Activated CD4-positive, alpha-beta T cell treated with anti-CD3 and anti-CD28 coated beads, Interleukin-2, amount 10 ng/mL, durations not matched to agents 7 days and 5 days (primary cell): ENCODE data around the gene TMOD4. TPM values are rescaled to one million over a fixed set of nuclear protein-coding genes. Genes with fewer than 3 reads are reported as not detected.

Experiments used
- CTCF ChIA-PET: fragments of 350-600 bp; sonication (Branson Sonifier 250); formaldehyde crosslinking; loops from one replicate; lab custom pipeline; 2021; ENCODE audit warnings: antibody characterized with exemption; lab: Charles Lee
- POLR2A ChIA-PET: fragments of 350-600 bp; sonication (Branson Sonifier 250); formaldehyde crosslinking; loops from one replicate; lab custom pipeline; 2021; ENCODE audit warnings: antibody characterized with exemption; lab: Charles Lee
- DNase-seq: peaks from one replicate; pipeline ENCODE4 v3.0.0-alpha.2; 2020
- H3K27ac Mint-ChIP-seq: one replicate; pipeline ENCODE4 v1.8.0; 2021; ENCODE audit warnings: mild to moderate bottlenecking, moderate library complexity, mixed read lengths
- H3K27me3 Mint-ChIP-seq: one replicate; pipeline ENCODE4 v1.8.0; 2021; ENCODE audit warnings: mixed read lengths
- H3K36me3 Mint-ChIP-seq: one replicate; pipeline ENCODE4 v1.8.0; 2021; ENCODE audit warnings: low read depth, mixed read lengths
- H3K4me1 Mint-ChIP-seq: one replicate; pipeline ENCODE4 v1.8.0; 2021; ENCODE audit warnings: mixed read lengths
- H3K4me3 Mint-ChIP-seq: one replicate; pipeline ENCODE4 v1.8.0; 2021; ENCODE audit warnings: mild to moderate bottlenecking, moderate library complexity, mixed read lengths
- H3K9me3 Mint-ChIP-seq: one replicate; pipeline ENCODE4 v1.8.0; 2021; ENCODE audit warnings: mixed read lengths
- total RNA-seq, 2 experiments: library from RNA; stranded (reverse); gene quantifications; one replicate each; pipeline ENCODE4 v1.2.3, GENCODE V29; 2021

TMOD4 gene
- total RNA-seq, 2 experiments from 2014 or later, result 2.0 to 2.7 TPM

DNA sequence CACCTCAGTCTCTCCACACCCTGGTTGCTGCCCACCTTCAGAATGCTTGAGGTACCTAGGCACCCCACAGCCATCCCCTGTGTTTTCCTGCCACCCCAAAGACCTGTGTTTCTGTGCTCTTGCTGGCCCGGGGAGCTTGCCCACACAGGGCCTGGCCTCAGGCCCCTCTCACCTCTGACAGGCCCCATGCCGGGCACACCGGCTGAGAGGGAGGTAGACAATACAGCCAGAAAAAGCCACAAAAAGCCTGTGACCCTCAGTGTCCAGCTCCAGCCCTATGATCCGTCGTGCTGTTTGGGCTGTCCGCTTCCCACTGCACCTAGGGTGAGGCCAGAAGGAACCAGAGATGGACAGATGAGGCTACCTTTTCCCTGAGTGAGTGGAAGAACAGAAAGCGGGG lies 40.8 kb downstream of the TMOD4 start:
- H3K36me3 Mint-ChIP-seq, result no peaks in the 10 kb centered on the region
- POLR2A ChIA-PET, result no interaction called here
- CTCF ChIA-PET, result interaction anchor here (0.5 to 2.9 kb wide), 7 partner anchors 9 to 116 kb away, joined by 3 to 11 read pairs (median 4); partner anchors contain the start of gene TNFAIP8L2
- no peaks in the 10 kb centered on the region for H3K9me3 Mint-ChIP-seq
- H3K4me1 Mint-ChIP-seq, result peaks cover 21% of the 10 kb centered on the region
- no peak overlapping the region for H3K27ac Mint-ChIP-seq
- no peak for DNase-seq
- peaks cover 9% of the 10 kb centered on the region for H3K27me3 Mint-ChIP-seq
- H3K4me3 Mint-ChIP-seq, result no peak overlapping the region

DNA sequence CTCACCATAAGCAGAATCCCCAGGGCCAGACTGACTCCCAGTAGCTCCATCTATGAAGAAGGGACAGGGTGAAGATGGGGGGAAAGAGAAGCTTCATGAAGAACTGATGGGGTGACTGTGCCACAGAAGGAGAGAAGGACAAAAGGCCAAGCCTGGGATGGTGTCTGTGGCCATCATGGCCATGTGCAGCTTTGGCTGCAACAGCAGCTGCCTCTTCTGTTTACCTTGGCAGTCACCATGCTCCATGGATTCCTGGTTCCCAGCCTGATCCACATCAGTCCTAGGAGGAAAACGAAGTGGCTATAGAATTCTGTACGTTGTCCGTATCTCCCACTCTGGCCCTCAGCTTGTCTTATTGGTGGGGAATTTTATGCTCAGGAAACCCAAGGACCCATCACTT lies 41.4 kb downstream of the TMOD4 start:
- Mint-ChIP-seq H3K36me3 (no peaks in the 10 kb centered on the region), H3K9me3 (no peaks in the 10 kb centered on the region), H3K27ac (no peak overlapping the region), H3K4me1 (peaks cover 21% of the 10 kb centered on the region), H3K4me3 (no peak overlapping the region), H3K27me3 (peaks cover 9% of the 10 kb centered on the region)
- no peak for DNase-seq
- CTCF ChIA-PET, result interaction anchor here (0.5 to 2.9 kb wide), 6 partner anchors 9 to 116 kb away, joined by 3 to 11 read pairs (median 4); no protein-coding TSS in a partner anchor
- POLR2A ChIA-PET, result no interaction called here

GRCh38 chr1:151133018-151133806 lies 42.6 kb downstream of the TMOD4 start:
- H3K9me3 Mint-ChIP-seq, result no peaks in the 10 kb centered on the region
- no peak overlapping the region for H3K4me3 Mint-ChIP-seq
- DNase-seq, result no peak
- ChIA-PET POLR2A (no interaction called here), CTCF (interaction anchor here (0.6 to 2.9 kb wide), 7 partner anchors 9 to 82 kb away, joined by 3 to 11 read pairs (median 3); partner anchors contain the start of gene TNFAIP8L2)
- no peaks in the 10 kb centered on the region for H3K36me3 Mint-ChIP-seq
- H3K27ac Mint-ChIP-seq, result no peak overlapping the region
- peaks cover 21% of the 10 kb centered on the region for H3K4me1 Mint-ChIP-seq
- H3K27me3 Mint-ChIP-seq, result peaks cover 9% of the 10 kb centered on the region

- H3K4me3 Mint-ChIP-seq, result no peak overlapping the region
These were observed 43.3 kb downstream of the TMOD4 start for GRCh38 chr1:151132335-151133017.

GRCh38 chr1:151131701-151132334 lies 44.0 kb downstream of the TMOD4 start:
- no peak for DNase-seq
- Mint-ChIP-seq H3K36me3 (no peaks in the 10 kb centered on the region), H3K27ac (peak overlapping the region; percentile 81)

More at GRCh38 chr1:151132335-151133017, 43.3 kb downstream of the TMOD4 start:
- Mint-ChIP-seq H3K4me1 (peaks cover 21% of the 10 kb centered on the region), H3K9me3 (no peaks in the 10 kb centered on the region), H3K36me3 (no peaks in the 10 kb centered on the region), H3K27me3 (peaks cover 9% of the 10 kb centered on the region), H3K27ac (peak overlapping the region; percentile 19)
- POLR2A ChIA-PET, result no interaction called here
- no peak for DNase-seq
- CTCF ChIA-PET, result interaction anchor here (1.5 to 2.9 kb wide), 2 partner anchors 24 to 33 kb away, joined by 3 to 11 read pairs; partner anchors contain the start of gene TNFAIP8L2

DNA sequence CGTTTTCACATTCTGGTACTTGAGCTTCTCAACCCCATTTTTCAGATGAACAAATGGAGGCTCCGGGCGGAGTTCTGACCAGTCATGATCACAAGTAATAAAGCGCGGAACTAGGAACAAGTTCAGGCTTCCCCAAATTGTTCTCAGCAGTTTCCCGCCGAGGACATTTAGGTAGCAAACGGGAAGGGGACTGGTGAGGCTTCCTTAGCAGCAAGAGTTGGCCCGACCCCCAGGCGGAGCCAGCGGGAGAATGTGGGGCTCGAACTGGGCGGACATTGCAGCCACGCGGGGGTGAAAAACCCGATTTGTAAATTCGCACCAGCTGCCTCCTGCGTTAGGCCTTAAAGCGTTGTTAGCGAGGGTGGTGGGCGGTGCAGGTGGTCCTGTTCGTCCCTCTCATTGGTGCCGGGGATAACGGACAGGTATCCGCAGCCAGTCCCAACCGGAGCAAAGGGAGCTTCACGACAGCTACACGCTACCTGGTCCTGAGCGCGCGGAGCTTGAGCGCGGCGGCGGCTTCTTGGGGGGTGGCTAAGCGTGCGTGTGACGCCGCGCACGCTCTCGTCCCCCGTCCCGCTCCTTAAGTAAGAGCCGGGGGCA lies 44.7 kb downstream of the TMOD4 start:
- DNase-seq, result peak; percentile 82
- no peaks in the 10 kb centered on the region for H3K36me3 Mint-ChIP-seq
- peak overlapping the region; percentile 81 for H3K27ac Mint-ChIP-seq
- CTCF ChIA-PET, result interaction anchor here (0.9 to 1.9 kb wide), 3 partner anchors 11 to 97 kb away, joined by 3 to 6 read pairs (median 4); no protein-coding TSS in a partner anchor
- H3K27me3 Mint-ChIP-seq, result peaks cover 9% of the 10 kb centered on the region
- H3K4me1 Mint-ChIP-seq, result peaks cover 16% of the 10 kb centered on the region
- POLR2A ChIA-PET, result no interaction called here
- no peaks in the 10 kb centered on the region for H3K9me3 Mint-ChIP-seq
- H3K4me3 Mint-ChIP-seq, result peak overlapping the region; percentile 60

More at GRCh38 chr1:151131701-151132334, 44.0 kb downstream of the TMOD4 start:
- H3K27me3 Mint-ChIP-seq, result peaks cover 9% of the 10 kb centered on the region
- peak overlapping the region; percentile 60 for H3K4me3 Mint-ChIP-seq
- peaks cover 21% of the 10 kb centered on the region for H3K4me1 Mint-ChIP-seq
- no peaks in the 10 kb centered on the region for H3K9me3 Mint-ChIP-seq
- POLR2A ChIA-PET, result interaction anchor here (0.6 kb wide), 1 partner anchor 58 kb away, joined by 10 read pairs; no protein-coding TSS in a partner anchor
- CTCF ChIA-PET, result interaction anchor here (0.9 to 1.1 kb wide), 2 partner anchors 10 to 96 kb away, joined by 3 to 4 read pairs; no protein-coding TSS in a partner anchor

- Mint-ChIP-seq H3K4me1 (peaks cover 13% of the 10 kb centered on the region), H3K27me3 (peaks cover 9% of the 10 kb centered on the region), H3K36me3 (peaks cover 2% of the 10 kb centered on the region), H3K4me3 (no peak overlapping the region), H3K27ac (no peak overlapping the region), H3K9me3 (no peaks in the 10 kb centered on the region)
- ChIA-PET CTCF (interaction anchor here (0.6 to 1.0 kb wide), 3 partner anchors 13 to 96 kb away, joined by 3 to 4 read pairs (median 3); partner anchors contain the start of gene TNFAIP8L2), POLR2A (interaction anchor here (0.6 kb wide), 1 partner anchor 61 kb away, joined by 8 read pairs; the partner anchor contains the start of gene VPS72)
- no peak for DNase-seq
These were observed 47.0 kb downstream of the TMOD4 start for GRCh38 chr1:151128800-151129199.

- no peaks in the 10 kb centered on the region for H3K4me1 Mint-ChIP-seq
These were observed 50.9 kb downstream of the TMOD4 start for GRCh38 chr1:151124763-151125403.

More at GRCh38 chr1:151124763-151125403, 50.9 kb downstream of the TMOD4 start:
- no peak overlapping the region for H3K27ac Mint-ChIP-seq
- H3K27me3 Mint-ChIP-seq, result no peaks in the 10 kb centered on the region
- no peak for DNase-seq
- H3K36me3 Mint-ChIP-seq, result peaks cover 4% of the 10 kb centered on the region
- CTCF ChIA-PET, result interaction anchor here (0.7 to 2.1 kb wide), 4 partner anchors 9 to 25 kb away, joined by 3 to 8 read pairs (median 4); no protein-coding TSS in a partner anchor
- POLR2A ChIA-PET, result no interaction called here
- no peaks in the 10 kb centered on the region for H3K9me3 Mint-ChIP-seq
- no peak overlapping the region for H3K4me3 Mint-ChIP-seq

Other genes with a start within 250 kb of the TMOD4 start
- 10 to 100 TPM; 51.1 to 58.1 TPM for gene SETDB1, start 249.6 kb downstream of the TMOD4 start, total RNA-seq
- gene CERS2, start 201.1 kb downstream of the TMOD4 start, total RNA-seq, result 100 to 1,000 TPM; 173 to 192 TPM
- gene ANXA9, start 193.7 kb downstream of the TMOD4 start, total RNA-seq, result under 1 TPM in 1 of 2 experiments, not detected in 1; 0.10 TPM
- 10 to 100 TPM; 23.9 to 24.3 TPM for gene MINDY1, start 169.1 kb downstream of the TMOD4 start, total RNA-seq
- 10 to 100 TPM; 18.8 to 19.1 TPM for gene PRUNE1, start 167.5 kb downstream of the TMOD4 start, total RNA-seq
- 1 to 10 TPM in 1 of 2 experiments, under 1 TPM in 1; 0.99 to 1.5 TPM for gene BNIPL, start 139.4 kb downstream of the TMOD4 start, total RNA-seq
- gene C1orf56, start 128.2 kb downstream of the TMOD4 start, total RNA-seq, result 1 to 10 TPM in 1 of 2 experiments, under 1 TPM in 1; 0.62 to 1.3 TPM
- gene CDC42SE1, start 116.4 kb downstream of the TMOD4 start, total RNA-seq, result 100 to 1,000 TPM; 350 to 360 TPM
- 1 to 10 TPM; 3.6 to 4.7 TPM for gene MLLT11, start 115.6 kb downstream of the TMOD4 start, total RNA-seq
- 10 to 100 TPM; 28.1 to 30.9 TPM for gene GABPB2, start 105.2 kb downstream of the TMOD4 start, total RNA-seq
- 1 to 10 TPM; 3.8 TPM for gene SEMA6C, start 29.4 kb downstream of the TMOD4 start, total RNA-seq
- gene TNFAIP8L2, start 19.3 kb downstream of the TMOD4 start, total RNA-seq, result 10 to 100 TPM; 33.7 to 38.4 TPM
- 1 to 10 TPM; 4.0 to 4.9 TPM for gene LYSMD1, start 10.1 kb downstream of the TMOD4 start, total RNA-seq
- 10 to 100 TPM; 63.7 to 70.9 TPM for gene SCNM1, start 9.8 kb downstream of the TMOD4 start, total RNA-seq
- gene VPS72, start 14.2 kb upstream of the TMOD4 start, total RNA-seq, result 10 to 100 TPM; 77.1 to 79.6 TPM
- gene PIP5K1A, start 22.6 kb upstream of the TMOD4 start, total RNA-seq, result 10 to 100 TPM; 61.6 to 63.4 TPM
- 100 to 1,000 TPM; 170 to 190 TPM for gene PSMD4, start 78.8 kb upstream of the TMOD4 start, total RNA-seq
- 10 to 100 TPM; 27.4 to 27.7 TPM for gene ZNF687, start 106.3 kb upstream of the TMOD4 start, total RNA-seq
- 10 to 100 TPM; 62.8 to 69.5 TPM for gene PI4KB, start 151.4 kb upstream of the TMOD4 start, total RNA-seq
- gene RFX5, start 171.3 kb upstream of the TMOD4 start, total RNA-seq, result 10 to 100 TPM; 69.7 to 76.4 TPM
- not detected for gene SELENBP1, start 196.7 kb upstream of the TMOD4 start, total RNA-seq
- 100 to 1,000 TPM; 290 to 303 TPM for gene PSMB4, start 223.6 kb upstream of the TMOD4 start, total RNA-seq